Inflammatory macrophage treated with lipopolysaccharide for 4 hours (primary cell): ENCODE measurements around the gene INSYN2A.

ENCODE experiments used
- DNase-seq: peaks from one replicate; pipeline ENCODE4 v3.0.0-alpha.2; 2020

INSYN2A gene

DNA sequence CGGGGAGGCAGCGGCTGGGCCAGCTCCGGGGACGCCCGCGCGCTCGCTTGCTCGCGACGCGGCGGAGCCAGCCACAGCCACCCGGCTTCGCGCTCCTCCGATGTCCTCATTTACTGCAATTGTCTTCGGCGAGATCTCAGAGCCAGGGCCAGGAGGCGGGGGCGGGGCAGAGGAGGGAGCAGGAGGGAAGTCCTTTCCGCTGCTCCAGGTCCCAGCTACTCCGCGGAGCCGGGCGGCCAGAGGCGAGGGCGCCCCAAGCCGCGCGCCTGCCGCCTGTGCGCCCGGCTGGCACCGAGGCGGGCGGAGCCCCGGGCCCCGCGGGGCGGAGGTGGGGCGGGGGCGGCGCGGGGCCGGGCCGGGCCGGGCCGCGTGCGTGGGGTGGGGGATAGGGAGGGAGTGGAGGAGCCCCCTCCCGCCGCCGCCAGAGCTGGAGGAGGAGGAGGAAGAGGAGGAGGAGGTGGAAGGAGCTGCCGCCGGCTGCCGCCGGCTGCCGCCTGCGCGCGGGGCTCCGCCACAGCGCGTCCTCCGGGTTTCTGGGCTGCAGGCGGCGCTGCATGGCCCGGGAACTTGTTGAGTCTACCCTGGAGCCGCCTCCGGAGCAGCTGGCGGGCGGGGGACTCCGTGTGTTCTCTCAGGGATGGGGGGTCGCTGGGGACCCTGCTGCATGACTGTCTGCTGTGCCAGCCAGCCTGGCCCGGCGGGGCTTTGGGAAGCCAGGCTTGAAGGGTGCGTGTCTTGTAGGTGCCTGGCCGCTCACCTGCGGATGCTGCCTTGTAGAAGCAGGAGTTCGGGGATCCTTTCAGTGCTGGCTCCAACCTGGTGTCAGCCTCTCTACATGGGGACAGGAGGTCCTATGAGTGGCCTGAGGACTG is at the start of gene INSYN2A:
INSYN2A (minus strand) TSS at position 310 of the 872 bp plus-strand sequence. CDS start 20,196 bp downstream, outside the sequence.
- DNase-seq, result no peak

DNA sequence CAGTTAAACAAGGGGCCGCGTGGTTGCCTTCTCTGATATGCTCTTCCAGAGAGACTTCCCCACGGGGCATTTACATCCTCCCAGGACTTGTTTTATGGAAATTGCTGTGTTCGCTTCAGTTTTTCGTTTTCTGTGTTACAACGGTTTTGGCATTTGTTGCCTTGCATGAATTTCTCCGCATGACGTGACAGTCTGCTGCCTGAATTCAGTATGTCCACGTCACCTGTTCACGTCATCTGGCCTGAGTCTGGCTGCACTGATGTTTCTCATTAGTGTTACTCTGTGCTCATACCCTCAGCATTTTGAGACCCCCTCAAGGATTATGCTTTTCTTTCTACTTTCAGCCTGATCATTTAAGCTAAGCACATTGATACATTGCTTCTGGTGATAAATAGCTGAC is 49.1 kb upstream of the INSYN2A start:
- DNase-seq, result no peak

- DNase-seq, result peak; percentile 20
Measured at GRCh38 chr10:127243490-127244272, 47.3 kb upstream of the INSYN2A start.

GRCh38 chr10:127242914-127243313 is 46.5 kb upstream of the INSYN2A start:
- no peak for DNase-seq

DNA sequence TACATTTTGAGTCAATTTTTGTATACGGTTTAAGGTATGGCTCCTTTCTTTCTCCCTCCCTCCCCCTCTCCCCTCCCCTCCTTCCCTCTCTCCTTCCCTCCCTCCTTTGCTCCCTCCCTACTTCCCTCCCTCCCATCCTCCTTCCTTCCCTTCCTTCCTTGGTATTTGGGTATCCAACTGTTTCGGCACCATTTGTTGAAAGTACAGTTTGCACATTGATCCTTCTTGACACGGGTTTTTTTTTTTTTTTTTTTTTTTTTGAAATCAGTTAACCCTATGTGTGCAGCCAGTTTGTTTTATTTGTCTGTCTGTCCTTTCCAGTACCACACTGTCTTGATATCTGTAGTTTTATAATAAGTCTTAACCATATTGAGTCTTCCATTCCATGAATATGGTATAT is 39.9 kb upstream of the INSYN2A start:
- no peak for DNase-seq

DNA sequence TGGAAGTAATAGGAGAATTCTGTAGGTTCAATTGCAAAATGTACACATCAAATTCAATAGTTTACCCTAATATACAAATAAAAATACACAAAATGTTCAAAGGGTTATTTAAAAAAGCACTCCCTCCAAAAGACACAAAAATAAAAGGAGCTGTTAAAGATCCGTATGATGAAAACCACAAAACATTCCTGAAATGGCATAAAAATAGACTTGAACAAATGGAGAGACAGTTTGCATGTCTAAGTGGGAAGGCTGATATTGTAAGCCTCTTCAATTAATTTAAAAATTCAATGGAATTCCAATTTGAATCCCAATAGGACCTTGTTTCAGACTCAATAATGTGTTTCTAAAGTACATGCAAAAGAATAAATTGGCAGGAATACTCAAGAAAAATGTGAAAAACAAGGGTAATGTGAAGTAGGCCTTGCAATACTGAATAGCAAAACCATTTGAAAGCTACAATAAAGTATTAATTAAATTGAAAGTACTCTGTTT is 38.0 kb upstream of the INSYN2A start:
- DNase-seq, result no peak

GRCh38 chr10:127228195-127228787 is 31.9 kb upstream of the INSYN2A start:
- no peak for DNase-seq

DNA sequence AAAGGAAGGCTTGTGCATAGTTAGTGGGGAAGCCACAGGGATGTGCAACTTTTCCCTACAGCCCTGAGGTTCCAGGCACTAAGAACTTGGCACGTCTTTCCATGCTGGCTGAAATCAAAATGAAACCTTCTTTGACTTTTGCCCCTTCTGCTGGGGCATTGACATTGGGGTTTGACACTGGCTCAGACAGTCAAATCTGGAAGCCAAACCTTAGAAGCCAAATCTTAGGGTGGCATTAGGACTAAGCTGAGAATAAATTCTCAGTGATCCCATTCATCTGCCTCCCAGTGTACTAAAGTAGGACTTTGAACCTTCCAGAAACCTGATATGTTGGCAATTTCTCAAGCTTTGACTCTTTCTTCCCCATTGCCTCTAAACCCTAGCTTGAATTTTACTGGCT is 31.3 kb upstream of the INSYN2A start:
- DNase-seq, result no peak

GRCh38 chr10:127227027-127227426 is 30.6 kb upstream of the INSYN2A start:
- DNase-seq, result no peak

DNA sequence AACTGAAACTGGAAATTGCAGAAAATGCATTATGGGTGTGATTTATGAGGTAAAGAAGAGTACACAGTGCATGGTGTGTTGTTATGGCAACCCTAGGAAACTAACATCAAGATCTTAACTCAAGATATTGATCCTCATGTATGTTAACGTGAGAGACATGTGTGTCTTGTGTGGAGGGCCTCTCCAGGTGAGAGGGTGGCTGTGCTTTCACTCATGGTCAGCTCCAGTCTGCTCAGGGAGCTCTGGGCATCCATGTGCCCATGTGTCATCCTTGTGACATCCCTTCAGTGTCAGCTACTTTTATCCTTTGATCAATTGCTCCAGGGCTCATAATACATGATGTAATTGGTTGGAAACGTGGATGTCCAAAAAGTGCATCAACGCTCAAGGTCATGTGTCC is 24.9 kb upstream of the INSYN2A start:
- no peak for DNase-seq

DNA sequence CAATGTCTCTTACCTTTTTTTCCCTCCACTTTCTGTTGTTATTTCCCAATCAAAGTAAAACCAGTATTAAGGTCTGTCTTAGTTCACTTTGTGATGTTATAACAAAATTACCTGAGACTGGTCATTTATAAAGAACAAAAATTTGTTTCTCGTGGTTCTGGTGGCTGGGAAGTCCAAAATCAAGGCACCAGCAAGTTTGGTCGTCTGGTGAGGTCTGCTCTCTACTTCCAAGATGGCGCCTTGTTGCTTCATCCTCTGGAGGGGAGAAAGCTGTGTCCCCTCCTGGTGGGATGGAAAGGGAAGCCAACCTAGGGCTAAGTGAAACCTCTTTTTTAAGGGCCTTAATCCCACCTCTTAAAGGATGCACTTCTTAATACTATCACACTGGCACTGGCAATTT is 22.3 kb upstream of the INSYN2A start:
- no peak for DNase-seq

DNA sequence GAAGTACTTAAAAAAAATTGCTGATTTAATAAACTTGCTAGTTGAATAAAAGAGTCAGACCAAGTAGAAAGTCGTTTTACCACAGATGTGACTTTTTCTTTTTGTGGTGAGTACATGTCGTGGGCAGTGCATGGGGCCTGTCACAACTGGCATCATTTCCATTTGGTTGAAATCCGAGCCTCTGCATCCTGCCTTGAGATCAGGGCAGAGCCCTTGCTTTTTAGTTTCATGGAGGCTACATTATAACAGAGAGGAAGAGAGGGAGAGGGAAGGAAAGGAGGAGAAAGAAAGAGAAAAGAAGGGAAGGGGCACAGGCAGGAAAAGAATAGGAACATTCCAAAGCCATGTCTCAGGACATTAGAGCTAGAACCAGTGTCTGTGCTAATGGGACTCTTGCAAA is 20.4 kb upstream of the INSYN2A start:
- no peak for DNase-seq

- DNase-seq, result no peak
Measured at GRCh38 chr10:127216274-127216673, 19.9 kb upstream of the INSYN2A start.

GRCh38 chr10:127215866-127216265 is 19.5 kb upstream of the INSYN2A start:
- no peak for DNase-seq

GRCh38 chr10:127210936-127211466 is 14.6 kb upstream of the INSYN2A start:
- no peak for DNase-seq

- no peak for DNase-seq
Measured at GRCh38 chr10:127207081-127207480, 10.7 kb upstream of the INSYN2A start.

DNA sequence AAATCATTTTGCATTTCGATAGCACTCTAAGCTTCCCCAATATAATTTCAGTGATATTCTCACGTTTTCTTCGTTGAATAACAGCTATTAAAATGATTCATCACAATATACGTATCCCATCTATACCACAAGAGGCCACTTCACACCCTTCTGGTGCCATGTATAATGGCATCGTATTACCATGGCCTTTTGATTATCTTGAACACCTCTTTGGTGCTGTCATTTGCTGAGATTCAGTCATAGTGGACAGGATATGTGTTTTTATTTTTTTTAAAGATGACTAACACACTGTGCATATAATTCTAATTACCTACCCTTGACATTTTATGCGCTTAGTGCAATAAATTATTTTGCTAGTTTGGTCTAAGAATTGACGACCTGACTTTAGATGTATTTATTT is 6.7 kb upstream of the INSYN2A start:
- no peak for DNase-seq

DNA sequence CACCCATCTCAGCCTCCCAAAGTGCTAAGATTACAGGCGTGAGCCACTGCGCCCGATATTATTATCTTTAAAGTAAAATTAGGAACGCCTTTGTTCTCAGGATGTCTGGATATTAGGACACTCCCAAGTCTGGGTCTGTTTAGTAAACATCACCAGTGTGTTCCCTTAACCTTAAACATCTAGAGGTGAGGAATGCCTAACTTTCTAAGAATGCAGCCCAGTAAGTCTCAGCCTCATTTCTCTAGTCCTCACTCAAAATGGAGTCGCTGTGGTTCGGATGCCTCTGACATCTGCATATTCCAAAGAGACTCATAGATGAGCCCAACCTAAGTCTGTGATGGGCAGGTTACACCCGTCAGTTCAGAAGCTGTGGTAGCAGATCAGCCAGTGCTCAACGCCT is 4.3 kb upstream of the INSYN2A start:
- no peak for DNase-seq

- no peak for DNase-seq
Measured at GRCh38 chr10:127198721-127199120, 2.3 kb upstream of the INSYN2A start.

- DNase-seq, result no peak
Measured at GRCh38 chr10:127198307-127198706, 1.9 kb upstream of the INSYN2A start.

- DNase-seq, result no peak
Measured at GRCh38 chr10:127197154-127197432, 702 bp upstream of the INSYN2A start.

- no peak for DNase-seq
Measured at GRCh38 chr10:127195571-127196281, 665 bp downstream of the INSYN2A start.

- no peak for DNase-seq
Measured at GRCh38 chr10:127195041-127195506, 1.3 kb downstream of the INSYN2A start.
